Cardiac septum (tissue), 1 donor: ENCODE results near the gene BMP8B. TPM values are rescaled to one million over a fixed set of nuclear protein-coding genes. Genes with fewer than 3 reads are reported as not detected.
"Not testable (repeated sequence)": the region's sequence is repeated elsewhere in the genome, so short reads cannot be mapped to it uniquely, and the experiment has no call there.

Experiments
- DNase-seq: peaks from one replicate; pipeline ENCODE4 v3.0.0-alpha.2; 2020; ENCODE audit warnings: low spot score
- intact Hi-C: fragments of 100-400 bp; cut with DNase I; formaldehyde crosslinking; loops from one replicate; pipeline ENCODE4 v1.14.0; 2022
- long read RNA-seq: library from polyadenylated mRNA; unstranded; transcript quantifications from one replicate; pipeline ENCODE4 v2.0.0, GENCODE V29; 2021
- total RNA-seq: library from RNA; stranded (reverse); fragmentation: NEBNext Ultra II Directional; extraction: Animal tissue kit (Norgen Biotek cat#: 25700); gene quantifications from one replicate; pipeline ENCODE4 v1.2.1, GENCODE V29; 2021
- donor health status: DM: no; HTN: no; CAD: no.

The BMP8B gene
- 0.62 TPM for total RNA-seq
- long read RNA-seq, partial matches to known transcripts, result 1 of 2 reads
- long read RNA-seq, other reads (novel, unspliced or antisense), result 1 of 2 reads

GRCh38 chr1:39788758-39789570 is at the start of gene BMP8B:
BMP8B (minus strand) TSS chr1:39788865; CDS start chr1:39788485, 380 bp downstream.
- DNase-seq, result peak; percentile 82
- intact Hi-C loops, result no loop called here

DNA sequence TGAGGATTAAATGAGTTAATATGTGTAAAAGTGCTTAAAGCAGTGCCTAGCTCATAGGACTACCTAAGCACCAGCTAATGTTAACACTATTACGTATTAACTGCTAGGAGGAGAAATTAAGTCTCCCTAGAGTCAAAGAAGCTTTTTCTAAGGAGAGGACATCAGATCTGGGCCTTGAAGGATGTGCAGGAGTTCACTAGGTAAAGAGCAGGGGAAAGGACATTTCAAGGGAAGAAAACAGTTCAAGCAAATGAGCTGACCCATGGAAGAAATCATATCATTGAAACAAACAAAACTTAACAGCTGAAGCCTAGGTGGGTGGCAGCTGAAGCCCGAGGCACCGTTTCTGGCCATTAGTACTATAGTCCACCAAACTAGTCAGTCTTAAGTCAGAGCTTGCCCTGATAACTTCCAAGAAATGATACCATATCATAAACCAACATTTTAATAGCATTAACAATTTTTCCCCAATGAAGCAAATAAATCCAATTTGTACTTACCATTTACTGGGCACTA is 48.0 kb upstream of the BMP8B start:
- DNase-seq, result no peak
- intact Hi-C loops, result no loop called here

GRCh38 chr1:39835935-39836594 is 47.4 kb upstream of the BMP8B start:
- intact Hi-C loops, result no loop called here

GRCh38 chr1:39835110-39835509 is 46.4 kb upstream of the BMP8B start:
- DNase-seq, result no peak
- intact Hi-C loops, result no loop called here

More at GRCh38 chr1:39835935-39836594, 47.4 kb upstream of the BMP8B start:
- no peak for DNase-seq

- intact Hi-C loops, result no loop called here
- no peak for DNase-seq
These were observed 45.1 kb upstream of the BMP8B start for GRCh38 chr1:39833621-39834385.

- DNase-seq, result no peak
- intact Hi-C loops, result no loop called here
These were observed 44.5 kb upstream of the BMP8B start for GRCh38 chr1:39833121-39833520.

DNA sequence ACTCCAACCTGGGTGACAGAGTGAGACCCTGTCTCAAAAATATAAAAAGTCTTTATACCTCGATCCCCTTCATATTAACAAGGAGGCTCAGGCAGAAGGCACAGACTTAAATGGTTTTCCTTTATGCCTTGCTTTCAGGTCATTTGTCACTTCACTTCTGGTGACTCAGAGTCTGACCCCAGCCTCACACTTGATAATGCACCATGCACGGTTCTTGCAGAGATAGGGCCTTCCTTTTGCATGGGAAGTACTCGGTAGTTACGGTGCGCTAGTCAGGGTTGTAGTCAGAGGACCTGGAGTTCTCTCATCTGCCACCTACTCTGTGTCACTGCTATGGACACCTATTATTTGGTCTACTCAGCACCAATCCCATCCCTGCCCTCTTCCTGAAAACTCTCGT is 43.6 kb upstream of the BMP8B start:
- no peak for DNase-seq
- intact Hi-C loops, result no loop called here

- intact Hi-C loops, result no loop called here
These were observed 41.3 kb upstream of the BMP8B start for GRCh38 chr1:39829791-39830533.

GRCh38 chr1:39828734-39829133 is 40.1 kb upstream of the BMP8B start:
- intact Hi-C loops, result no loop called here
- DNase-seq, result no peak

More at GRCh38 chr1:39829791-39830533, 41.3 kb upstream of the BMP8B start:
- no peak for DNase-seq

GRCh38 chr1:39828255-39828654 is 39.6 kb upstream of the BMP8B start:
- DNase-seq, intact Hi-C loops: not testable (repeated sequence)

DNA sequence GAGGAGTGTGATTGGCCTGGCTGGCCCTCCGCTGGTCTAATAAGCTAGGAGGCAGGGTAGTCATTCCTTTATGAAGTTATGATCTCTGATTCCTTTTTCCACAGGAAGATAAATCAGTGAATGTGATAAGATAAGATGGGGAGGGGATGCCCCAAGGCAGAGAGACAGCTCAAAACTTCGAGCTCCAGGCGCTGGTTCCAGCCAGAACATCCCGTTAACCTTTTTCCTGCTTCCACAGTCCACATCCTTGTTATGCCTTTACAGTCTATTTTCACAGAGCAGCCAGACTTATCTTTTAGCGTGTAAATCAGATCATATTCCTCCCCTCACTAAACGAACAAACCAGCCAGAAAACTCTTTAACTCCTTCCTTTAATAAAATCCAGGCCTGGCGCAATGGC is 38.5 kb upstream of the BMP8B start:
- intact Hi-C loops, result no loop called here
- DNase-seq, result no peak

- DNase-seq, result no peak
- intact Hi-C loops, result no loop called here
These were observed 37.9 kb upstream of the BMP8B start for GRCh38 chr1:39826583-39826982.

DNA sequence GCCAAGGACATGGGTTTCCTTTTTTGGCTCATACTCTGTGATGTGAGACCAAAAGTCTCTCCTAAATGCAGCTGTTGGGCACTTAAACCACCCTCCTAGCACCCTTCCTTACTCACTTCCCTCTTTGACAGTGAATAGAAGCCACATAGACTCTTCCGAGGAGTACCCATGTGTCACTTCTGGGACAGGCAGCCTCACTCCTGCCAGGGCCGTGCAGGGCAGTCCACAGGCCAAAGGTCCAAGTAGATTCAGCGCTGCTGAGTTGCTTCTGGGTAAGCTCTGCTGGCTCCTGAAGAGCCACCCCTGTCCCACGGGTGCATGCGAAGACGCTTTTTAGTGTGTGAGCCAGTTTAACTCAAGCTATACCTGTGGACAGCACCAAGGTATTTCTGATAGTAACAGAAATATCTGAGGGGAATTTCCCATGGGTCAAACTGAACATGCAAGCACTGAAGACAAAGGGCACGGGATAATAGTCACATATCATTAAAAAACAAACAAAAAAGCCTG is 36.8 kb upstream of the BMP8B start:
- intact Hi-C loops, result no loop called here

DNA sequence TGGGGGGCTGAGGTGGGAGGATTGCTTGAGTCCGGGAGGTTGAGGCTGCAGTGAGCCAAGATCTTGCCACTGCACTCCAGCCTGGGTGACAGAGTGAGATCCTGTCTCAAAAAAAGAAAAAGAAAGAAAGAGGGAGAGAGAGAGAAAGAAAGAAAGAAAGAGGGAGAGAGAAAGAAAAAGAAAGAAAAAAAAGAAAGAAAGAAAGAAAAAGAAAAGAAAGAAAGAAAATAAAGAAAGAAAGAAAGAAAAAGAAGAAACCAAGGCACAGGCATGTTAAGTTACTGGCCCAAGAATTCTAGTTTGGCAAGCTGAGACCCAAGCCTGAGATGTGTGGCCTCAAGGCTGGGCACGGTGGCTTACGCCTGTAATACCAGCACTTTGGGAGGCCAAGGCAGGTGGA is 34.8 kb upstream of the BMP8B start:
- DNase-seq, intact Hi-C loops: not testable (repeated sequence)

More for the DNA sequence above, 36.8 kb upstream of the BMP8B start:
- no peak for DNase-seq

- intact Hi-C loops, result no loop called here
These were observed 33.5 kb upstream of the BMP8B start for GRCh38 chr1:39822146-39822545.

DNA sequence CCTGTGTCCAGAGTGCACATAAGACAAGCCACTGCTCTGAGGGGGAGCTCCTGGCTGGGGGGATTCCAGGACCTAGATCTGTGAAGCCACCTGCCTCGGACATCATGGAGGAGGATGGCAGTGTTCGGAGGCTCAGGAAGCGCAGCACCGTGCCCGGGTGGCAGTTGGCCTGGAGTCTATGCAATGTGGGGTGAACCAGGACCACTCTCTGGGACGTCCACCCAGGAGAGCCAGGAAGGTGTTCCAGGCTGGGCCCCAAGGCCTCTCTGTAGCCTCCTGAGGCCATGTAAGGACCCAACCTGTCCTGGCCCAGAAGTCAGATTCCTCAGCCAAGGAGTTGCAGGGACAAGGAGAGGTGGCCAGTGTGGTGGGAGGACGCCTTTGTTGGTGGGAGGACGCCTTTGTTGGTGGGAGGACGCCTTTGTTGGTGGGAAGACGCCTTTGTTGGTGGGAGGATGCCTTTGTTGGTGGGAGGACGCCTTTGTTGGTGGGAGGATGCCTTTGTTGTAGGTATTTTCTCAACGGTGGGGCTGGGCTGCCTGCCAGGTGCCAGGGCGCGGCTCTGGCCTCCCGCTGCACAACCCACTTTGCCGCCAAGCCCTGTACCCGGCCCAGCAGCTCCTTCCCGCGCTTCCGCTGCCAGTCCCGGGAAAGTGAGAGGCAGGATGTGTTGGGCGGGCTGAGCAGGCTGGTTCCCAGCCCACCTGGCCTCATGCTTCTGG is 30.6 kb upstream of the BMP8B start:
- intact Hi-C loops, result loop anchor here (5.0 kb wide), 1 partner anchor 213 kb away; no protein-coding TSS in a partner anchor
- DNase-seq, result no peak

More at GRCh38 chr1:39822146-39822545, 33.5 kb upstream of the BMP8B start:
- DNase-seq, result no peak

DNA sequence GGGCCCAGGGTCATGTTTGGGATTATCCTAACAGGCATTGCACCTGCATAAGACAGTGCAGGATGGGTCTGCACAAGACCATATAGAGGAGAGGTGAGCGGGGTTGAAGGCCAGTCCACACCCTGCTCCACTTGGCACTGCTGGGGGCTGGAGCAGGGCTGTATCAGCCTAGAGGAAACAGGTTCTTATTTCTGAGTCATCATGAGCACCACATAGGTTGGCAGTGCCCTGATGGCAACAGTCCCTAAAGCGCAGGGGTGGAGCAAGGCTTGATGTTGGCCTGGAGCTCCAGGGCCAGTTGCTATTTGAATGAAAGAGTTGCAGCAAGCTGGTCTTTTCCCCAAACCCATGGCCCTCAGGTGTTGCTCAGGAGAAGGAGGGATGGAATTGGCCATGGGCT is 29.8 kb upstream of the BMP8B start:
- DNase-seq, result no peak
- intact Hi-C loops, result loop anchor here (5.0 kb wide), 1 partner anchor 214 kb away; no protein-coding TSS in a partner anchor
